ENCODE measurements around the gene TBX1.
A peak's percentile ranks its signal among the peaks of the same experiment; 100 is the strongest.

The TBX1 gene

GRCh38 chr22:19760058-19760950, at the start of gene TBX1:
TSS of gene TBX1 (plus strand) at chr22:19760778. CDS start at chr22:19760844, 66 bp downstream.
- Histone ChIP-seq H3F3A (ENCODE audit: control insufficient read depth, insufficient read depth) (peaks cover 4% of the 10 kb centered on the region; the same call in 1 of the 2 replicates), H3K79me2 (ENCODE audit: control insufficient read depth, low read length) (no peaks in the 10 kb centered on the region), H3K36me3 (ENCODE audit: control insufficient read depth, low read length) (no peaks in the 10 kb centered on the region), H3K4me3 (ENCODE audit: low read length) (no peak within 1 kb of the TSS), H3K4me1 (ENCODE audit: control insufficient read depth, low read length) (peaks cover 21% of the 10 kb centered on the region), H3K27ac (ENCODE audit: low read depth, low read length) (no peak within 1 kb of the TSS), H3K9me3 (ENCODE audit: control insufficient read depth, insufficient read depth, low read length) (no peaks in the 10 kb centered on the region), H3K9me2 (replicated peaks; ENCODE audit: control insufficient read depth, low read length) (no peaks in the 10 kb centered on the region), H3K27me3 (ENCODE audit: control insufficient read depth, low read length) (peaks cover 83% of the 10 kb centered on the region), H3K4me2 (ENCODE audit: low read length) (no peak within 1 kb of the TSS), H4K20me1 (ENCODE audit: control insufficient read depth, insufficient read depth, low read depth, low read length) (no peaks in the 10 kb centered on the region)
- TF ChIP-seq CTCF (IDR thresholded peaks at IDR 0.05; ENCODE audit: low read depth, low read length, poor library complexity, severe bottlenecking): no peak
- TF ChIP-seq EZH2phosphoT487 (IDR thresholded peaks at IDR 0.05; ENCODE audit: borderline replicate concordance, low read length): peak; percentile 80

DNA sequence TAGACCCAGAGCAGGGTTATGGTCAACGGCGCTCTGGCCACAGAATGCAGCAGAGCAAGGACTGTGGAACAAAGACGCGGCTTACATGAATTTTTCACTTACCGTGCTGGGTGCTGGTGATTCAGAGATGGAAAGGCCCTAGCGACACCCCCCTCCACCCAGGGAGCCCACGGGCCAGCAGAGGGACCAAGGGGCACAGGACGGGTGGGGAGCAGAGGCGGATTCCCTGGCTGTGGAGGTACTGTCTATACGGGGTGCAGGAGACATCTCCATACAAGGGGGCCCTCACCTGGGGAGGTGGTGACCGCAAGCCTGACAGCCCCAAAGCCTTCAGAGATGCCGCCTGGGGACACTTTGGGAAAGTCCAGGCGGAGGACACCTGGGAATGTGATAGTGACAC, 47.3 kb upstream of the TBX1 start:
- Histone ChIP-seq H3K27me3 (ENCODE audit: control insufficient read depth, low read length) (peaks cover 12% of the 10 kb centered on the region), H4K20me1 (ENCODE audit: control insufficient read depth, insufficient read depth, low read depth, low read length) (no peaks in the 10 kb centered on the region), H3F3A (ENCODE audit: control insufficient read depth, insufficient read depth) (no peaks in the 10 kb centered on the region), H3K36me3 (ENCODE audit: control insufficient read depth, low read length) (no peaks in the 10 kb centered on the region), H3K27ac (ENCODE audit: low read depth, low read length) (no peak overlapping the region), H3K9me3 (ENCODE audit: control insufficient read depth, insufficient read depth, low read length) (no peaks in the 10 kb centered on the region), H3K9me2 (replicated peaks; ENCODE audit: control insufficient read depth, low read length) (no peaks in the 10 kb centered on the region), H3K4me2 (ENCODE audit: low read length) (no peak overlapping the region), H3K4me1 (ENCODE audit: control insufficient read depth, low read length) (peaks cover under 1% of the 10 kb centered on the region), H3K4me3 (ENCODE audit: low read length) (no peak overlapping the region), H3K79me2 (ENCODE audit: control insufficient read depth, low read length) (no peaks in the 10 kb centered on the region)
- TF ChIP-seq EZH2phosphoT487 (IDR thresholded peaks at IDR 0.05; ENCODE audit: borderline replicate concordance, low read length) (no peak), CTCF (IDR thresholded peaks at IDR 0.05; ENCODE audit: low read depth, low read length, poor library complexity, severe bottlenecking) (no peak)

- TF ChIP-seq EZH2phosphoT487 (IDR thresholded peaks at IDR 0.05; ENCODE audit: borderline replicate concordance, low read length): no peak
- no peak for TF ChIP-seq CTCF (IDR thresholded peaks at IDR 0.05; ENCODE audit: low read depth, low read length, poor library complexity, severe bottlenecking)
- no peaks in the 10 kb centered on the region for H3K9me3 ChIP-seq (ENCODE audit: control insufficient read depth, insufficient read depth, low read length)
- no peaks in the 10 kb centered on the region for H3F3A ChIP-seq (ENCODE audit: control insufficient read depth, insufficient read depth)
- no peak overlapping the region for H3K4me3 ChIP-seq (ENCODE audit: low read length)
- peaks cover 17% of the 10 kb centered on the region for H3K27me3 ChIP-seq (ENCODE audit: control insufficient read depth, low read length)
- H4K20me1 ChIP-seq (ENCODE audit: control insufficient read depth, insufficient read depth, low read depth, low read length): no peaks in the 10 kb centered on the region
- no peaks in the 10 kb centered on the region for H3K9me2 ChIP-seq (replicated peaks; ENCODE audit: control insufficient read depth, low read length)
- H3K4me2 ChIP-seq (ENCODE audit: low read length): no peak overlapping the region
- H3K36me3 ChIP-seq (ENCODE audit: control insufficient read depth, low read length): no peaks in the 10 kb centered on the region
- no peak overlapping the region for H3K27ac ChIP-seq (ENCODE audit: low read depth, low read length)
- H3K4me1 ChIP-seq (ENCODE audit: control insufficient read depth, low read length): peaks cover 5% of the 10 kb centered on the region
- no peaks in the 10 kb centered on the region for H3K79me2 ChIP-seq (ENCODE audit: control insufficient read depth, low read length)
Observed at GRCh38 chr22:19713650-19714311, 46.8 kb upstream of the TBX1 start.

All from DOHH2 (cell line).